Effector memory CD4-positive, alpha-beta T cell (primary cell): Measurements from ENCODE around the gene SEMA4A.
"Not testable (repeated sequence)": the region's sequence is repeated elsewhere in the genome, so short reads cannot be mapped to it uniquely, and the experiment has no call there.

ENCODE experiments used
- DNase-seq, 3 donors: peaks; one replicate each; pipeline ENCODE4 v3.0.0-alpha.2; 2020
- H3K27ac ChIP-seq: 2 replicates; pipeline ENCODE4 v1.7.0; 2013; ENCODE audit warnings: mild to moderate bottlenecking, low read length, moderate library complexity; ENCODE audit not compliant: insufficient read depth, poor library complexity, severe bottlenecking
- H3K27me3 ChIP-seq: replicated peaks from 2 replicates; pipeline ENCODE4 v1.7.0; 2013; ENCODE audit warnings: mild to moderate bottlenecking, low read length; ENCODE audit not compliant: insufficient read depth, control insufficient read depth, poor library complexity, severe bottlenecking
- H3K36me3 ChIP-seq: 2 replicates; pipeline ENCODE4 v1.7.0; 2013; ENCODE audit warnings: mild to moderate bottlenecking, low read length, moderate library complexity; ENCODE audit not compliant: control insufficient read depth, insufficient read depth
- H3K4me1 ChIP-seq: 2 replicates; pipeline ENCODE4 v1.7.0; 2013; ENCODE audit warnings: low read length, mild to moderate bottlenecking; ENCODE audit not compliant: control insufficient read depth, insufficient read depth, poor library complexity, severe bottlenecking
- H3K4me3 ChIP-seq: 2 replicates; pipeline ENCODE4 v1.7.0; 2013; ENCODE audit warnings: low read length, low read depth, mild to moderate bottlenecking; ENCODE audit not compliant: insufficient read depth, poor library complexity, severe bottlenecking
- H3K9me3 ChIP-seq: 2 replicates; pipeline ENCODE4 v1.7.0; 2013; ENCODE audit warnings: mild to moderate bottlenecking, low read length, moderate library complexity; ENCODE audit not compliant: control insufficient read depth

Gene SEMA4A

DNA sequence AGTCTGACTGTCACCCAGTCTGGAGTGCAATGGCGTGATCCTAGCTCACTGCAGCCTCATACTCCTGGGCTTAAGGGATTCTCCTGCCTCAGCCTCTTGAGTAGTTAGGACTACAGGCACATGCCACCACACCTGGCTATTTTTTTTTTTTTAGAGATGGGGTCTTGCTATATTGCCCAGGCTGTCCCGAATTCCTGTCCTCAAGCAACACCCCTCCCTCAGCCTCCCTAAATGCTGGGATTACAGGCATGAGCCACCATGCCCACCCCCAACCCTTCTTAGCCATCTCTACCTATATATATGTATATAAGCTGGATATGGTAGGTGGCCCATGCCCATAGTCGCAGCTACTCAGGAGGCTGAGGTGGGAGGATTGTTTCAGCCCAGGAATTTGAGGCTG is 27.1 kb downstream of the SEMA4A start:
- no peaks in the 10 kb centered on the region for H3K4me1 ChIP-seq
- H3K27ac ChIP-seq = no peak overlapping the region
- no peak for DNase-seq
- H3K27me3 ChIP-seq = no peaks in the 10 kb centered on the region
- no peaks in the 10 kb centered on the region for H3K9me3 ChIP-seq
- no peak overlapping the region for H3K4me3 ChIP-seq
- no peaks in the 10 kb centered on the region for H3K36me3 ChIP-seq

DNA sequence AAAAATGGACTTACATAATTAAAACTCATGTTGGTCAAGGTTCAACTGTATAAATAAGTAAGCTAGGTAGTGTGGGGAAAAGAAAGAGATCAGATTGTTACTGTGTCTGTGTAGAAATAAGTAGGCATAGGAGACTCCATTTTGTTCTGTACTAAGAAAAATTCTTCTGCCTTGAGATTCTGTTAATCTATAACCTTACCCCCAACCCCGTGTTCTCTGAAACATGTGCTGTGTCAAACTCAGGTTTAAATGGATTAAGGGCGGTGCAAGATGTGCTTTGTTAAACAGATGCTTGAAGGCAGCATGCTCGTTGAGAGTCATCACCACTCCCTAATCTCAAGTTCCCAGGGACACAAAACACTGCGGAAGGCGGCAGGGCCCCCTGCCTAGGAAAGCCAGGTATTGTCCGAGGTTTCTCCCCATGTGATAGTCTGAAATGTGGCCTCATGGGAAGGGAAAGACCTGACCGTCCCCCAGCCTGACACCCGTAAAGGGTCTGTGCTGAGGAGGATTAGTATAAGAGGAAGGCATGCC is 28.1 kb downstream of the SEMA4A start:
- H3K36me3 ChIP-seq, DNase-seq, H3K4me1 ChIP-seq, H3K27ac ChIP-seq, H3K9me3 ChIP-seq, H3K4me3 ChIP-seq, H3K27me3 ChIP-seq: not testable (repeated sequence)

DNA sequence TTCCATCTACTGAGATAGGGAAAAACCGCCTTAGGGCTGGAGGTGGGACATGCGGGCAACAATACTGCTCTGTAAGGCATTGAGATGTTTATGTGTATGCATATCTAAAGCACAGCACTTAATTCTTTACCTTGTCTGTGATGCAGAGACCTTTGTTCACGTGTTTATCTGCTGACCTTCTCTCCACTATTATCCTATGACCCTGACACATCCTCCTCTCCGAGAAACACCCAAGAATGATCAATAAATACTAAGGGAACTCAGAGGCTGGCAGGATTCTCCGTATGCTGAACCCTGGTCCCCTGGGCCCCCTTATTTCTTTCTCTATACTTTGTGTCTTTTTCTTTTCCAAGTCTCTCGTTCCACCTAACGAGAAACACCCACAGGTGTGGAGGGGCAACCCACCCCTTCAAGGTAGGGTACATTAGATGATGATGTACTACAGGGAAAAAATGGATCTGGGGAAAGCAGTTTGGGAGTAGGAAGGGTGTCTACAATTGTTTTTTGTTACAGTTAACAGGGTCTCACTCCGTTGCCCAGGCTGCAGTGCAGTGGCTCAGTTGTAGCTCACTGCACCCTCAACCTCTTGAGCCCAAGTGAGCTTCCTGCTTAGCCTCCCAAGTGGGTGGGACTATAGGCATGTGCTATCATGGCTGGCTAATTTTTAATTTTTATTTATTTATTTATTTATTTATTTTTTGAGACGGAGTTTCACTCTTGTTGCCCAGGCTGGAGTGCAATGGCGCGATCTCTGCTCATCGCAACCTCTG is 28.8 kb downstream of the SEMA4A start:
- H3K27ac ChIP-seq, DNase-seq, H3K4me1 ChIP-seq, H3K9me3 ChIP-seq, H3K36me3 ChIP-seq, H3K27me3 ChIP-seq, H3K4me3 ChIP-seq: not testable (repeated sequence)

GRCh38 chr1:156186347-156187177 is 33.2 kb downstream of the SEMA4A start:
- H3K4me1 ChIP-seq, H3K27ac ChIP-seq, H3K27me3 ChIP-seq, H3K4me3 ChIP-seq, H3K9me3 ChIP-seq, H3K36me3 ChIP-seq, DNase-seq: not testable (repeated sequence)

DNA sequence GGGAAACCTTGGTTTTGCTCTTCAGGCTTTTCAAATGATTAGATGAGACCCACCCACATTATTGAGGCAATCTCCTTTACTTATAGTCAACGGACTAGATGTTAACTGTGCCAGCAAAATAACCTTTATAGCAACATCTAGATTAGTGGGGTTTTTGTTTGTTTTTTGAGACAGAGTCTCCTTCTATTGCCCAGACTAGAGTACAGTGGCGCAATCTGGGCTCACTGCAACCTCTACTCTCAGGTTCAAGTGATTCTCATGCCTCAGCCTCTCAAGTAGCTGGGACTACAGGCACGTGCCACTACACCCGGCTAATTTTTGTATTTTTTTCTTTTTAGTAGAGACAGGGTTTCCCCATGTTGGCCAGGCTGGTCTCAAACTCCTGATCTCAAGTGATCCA is 36.9 kb downstream of the SEMA4A start:
- H3K27ac ChIP-seq, H3K4me3 ChIP-seq, H3K36me3 ChIP-seq, DNase-seq, H3K27me3 ChIP-seq, H3K9me3 ChIP-seq: not testable (repeated sequence)
- peaks cover 15% of the 10 kb centered on the region for H3K4me1 ChIP-seq

GRCh38 chr1:156191292-156191964 is 38.0 kb downstream of the SEMA4A start:
- Histone ChIP-seq H3K27ac (no peak overlapping the region), H3K36me3 (no peaks in the 10 kb centered on the region), H3K4me1 (peaks cover 15% of the 10 kb centered on the region), H3K4me3 (no peak overlapping the region), H3K9me3 (no peaks in the 10 kb centered on the region), H3K27me3 (no peaks in the 10 kb centered on the region)
- no peak for DNase-seq

GRCh38 chr1:156193208-156193487 is 39.8 kb downstream of the SEMA4A start:
- peaks cover 15% of the 10 kb centered on the region for H3K4me1 ChIP-seq
- peak overlapping the region; percentile 94 for H3K4me3 ChIP-seq
- H3K36me3 ChIP-seq = no peaks in the 10 kb centered on the region
- peak overlapping the region; percentile 61 for H3K27ac ChIP-seq
- DNase-seq = no peak
- no peaks in the 10 kb centered on the region for H3K9me3 ChIP-seq
- no peaks in the 10 kb centered on the region for H3K27me3 ChIP-seq

DNA sequence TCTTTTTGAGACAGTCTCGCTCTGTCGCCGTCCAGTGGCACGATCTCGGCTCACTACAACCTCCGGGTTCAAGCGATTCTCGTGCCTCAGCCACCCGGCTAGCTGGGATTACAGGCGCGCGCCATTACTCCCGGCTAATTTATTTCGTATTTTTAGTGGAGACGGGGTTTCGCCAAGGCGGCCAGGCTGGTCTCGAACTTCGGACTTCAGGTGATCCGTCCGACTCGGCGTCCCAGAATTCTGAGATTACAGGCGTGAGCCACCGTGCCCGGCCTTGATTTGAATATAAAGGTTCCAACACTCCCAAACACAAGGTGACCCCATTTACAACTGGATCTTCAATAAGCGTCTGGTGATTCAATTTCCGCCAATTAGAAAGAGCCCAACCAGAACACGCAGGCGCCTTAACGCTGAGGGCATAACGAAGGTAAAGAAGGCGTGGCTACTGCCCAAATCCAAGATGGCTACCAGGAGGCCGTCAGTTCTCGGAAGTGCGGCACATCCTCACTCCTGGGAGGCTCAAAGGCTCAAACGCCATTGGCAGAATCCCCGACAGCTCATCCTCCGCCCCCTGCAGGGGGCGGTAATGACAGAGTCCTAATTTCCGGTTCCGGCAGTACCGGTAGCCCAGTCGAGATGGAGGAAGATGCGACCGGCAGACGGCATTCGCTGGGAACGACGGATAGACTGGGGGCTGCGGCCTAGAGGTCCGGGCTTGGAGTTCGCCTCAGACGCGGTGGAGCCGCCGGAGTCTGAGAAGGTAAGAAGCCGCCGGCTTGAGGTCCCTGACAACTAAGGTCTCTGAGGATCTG is 40.3 kb downstream of the SEMA4A start, which contains the start of gene SLC25A44:
Gene SLC25A44, plus strand, starts transcription at position 617 of the 812 bp plus-strand sequence. CDS start 5,744 bp downstream, outside the sequence.
- Histone ChIP-seq H3K4me3 (peak within 1 kb of the TSS; percentile 94), H3K27me3 (no peaks in the 10 kb centered on the region), H3K36me3 (no peaks in the 10 kb centered on the region), H3K4me1 (peaks cover 21% of the 10 kb centered on the region), H3K9me3 (no peaks in the 10 kb centered on the region), H3K27ac (peak within 1 kb of the TSS; percentile 82)
- DNase-seq = peak; percentile 95 to 98 (median 96)

DNA sequence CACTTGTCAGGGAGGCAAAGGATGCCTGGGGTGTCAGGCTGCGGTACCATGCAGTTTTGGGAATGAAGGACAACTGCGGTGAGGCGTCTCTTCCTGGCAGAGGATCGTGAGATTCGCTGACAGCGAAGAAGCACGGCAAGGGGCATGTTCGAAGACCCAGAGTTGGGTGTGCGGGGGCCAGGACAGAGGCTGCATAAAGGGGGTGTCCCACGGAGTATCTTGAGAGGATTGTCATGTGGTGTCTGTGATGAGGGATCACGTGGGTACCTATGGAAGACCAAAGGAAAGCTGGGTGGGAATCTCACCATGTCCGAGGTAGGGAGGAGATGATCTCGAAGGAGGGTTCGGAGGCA is 40.9 kb downstream of the SEMA4A start:
- H3K9me3 ChIP-seq = no peaks in the 10 kb centered on the region
- peaks cover 26% of the 10 kb centered on the region for H3K4me1 ChIP-seq
- H3K27me3 ChIP-seq = no peaks in the 10 kb centered on the region
- H3K36me3 ChIP-seq = peaks cover 1% of the 10 kb centered on the region
- no peak for DNase-seq
- H3K4me3 ChIP-seq = peak overlapping the region; percentile 94
- H3K27ac ChIP-seq = peak overlapping the region; percentile 82
